ENCODE measurements around the gene NETO2. TPM values are rescaled to one million over a fixed set of nuclear protein-coding genes. Genes with fewer than 3 reads are reported as not detected.
"Not testable (repeated sequence)": the region's sequence is repeated elsewhere in the genome, so short reads cannot be mapped to it uniquely, and the experiment has no call there.

The NETO2 gene, protein sequence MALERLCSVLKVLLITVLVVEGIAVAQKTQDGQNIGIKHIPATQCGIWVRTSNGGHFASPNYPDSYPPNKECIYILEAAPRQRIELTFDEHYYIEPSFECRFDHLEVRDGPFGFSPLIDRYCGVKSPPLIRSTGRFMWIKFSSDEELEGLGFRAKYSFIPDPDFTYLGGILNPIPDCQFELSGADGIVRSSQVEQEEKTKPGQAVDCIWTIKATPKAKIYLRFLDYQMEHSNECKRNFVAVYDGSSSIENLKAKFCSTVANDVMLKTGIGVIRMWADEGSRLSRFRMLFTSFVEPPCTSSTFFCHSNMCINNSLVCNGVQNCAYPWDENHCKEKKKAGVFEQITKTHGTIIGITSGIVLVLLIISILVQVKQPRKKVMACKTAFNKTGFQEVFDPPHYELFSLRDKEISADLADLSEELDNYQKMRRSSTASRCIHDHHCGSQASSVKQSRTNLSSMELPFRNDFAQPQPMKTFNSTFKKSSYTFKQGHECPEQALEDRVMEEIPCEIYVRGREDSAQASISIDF
- 10 to 100 TPM in 1 of 2 donors, 1 to 10 TPM in 1; 3.6 to 19.0 TPM for total RNA-seq

DNA sequence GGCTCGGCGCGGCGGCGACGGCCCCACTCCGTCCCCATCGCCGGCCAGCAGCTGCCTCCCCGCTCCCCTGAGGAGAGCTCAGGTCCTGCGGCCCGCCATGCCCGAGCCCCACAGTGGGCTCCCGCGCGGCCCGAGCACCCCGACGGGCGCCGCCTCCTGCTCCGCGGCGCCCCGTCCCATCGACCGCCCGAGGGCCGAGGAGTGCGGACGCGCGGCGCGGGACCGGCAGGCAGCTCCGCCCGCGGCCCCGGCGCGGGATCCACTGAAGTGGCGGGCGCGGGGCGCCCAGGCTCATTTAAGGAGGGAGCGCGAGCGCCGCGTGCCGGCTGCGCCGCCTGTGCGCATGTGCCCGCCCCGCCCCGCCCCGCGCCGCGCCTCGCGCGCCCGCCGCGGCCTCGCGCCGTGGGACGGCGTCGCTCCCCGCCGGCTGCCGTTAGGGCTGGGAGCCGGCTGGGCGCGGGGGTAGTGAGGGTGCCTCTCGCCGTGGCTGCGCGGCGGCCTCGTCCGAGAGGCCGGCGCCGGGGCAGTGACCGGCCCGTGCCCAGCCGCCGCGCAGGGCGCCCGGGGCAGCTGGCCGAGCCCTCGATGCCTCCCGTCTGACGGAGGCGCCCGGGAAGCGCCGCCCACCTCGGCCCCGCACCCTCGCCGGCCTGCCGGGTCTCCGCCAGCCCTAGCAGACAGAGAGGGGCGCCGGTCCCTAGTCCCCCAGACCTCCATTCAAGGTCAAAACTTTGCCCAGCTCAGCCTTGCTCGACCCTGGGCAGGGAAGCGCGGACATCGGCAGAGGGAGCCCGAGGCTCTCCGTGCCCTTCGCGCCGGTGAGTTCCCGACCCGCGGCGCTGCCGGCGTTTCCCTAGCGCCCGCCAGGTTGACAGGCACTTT, at the start of gene NETO2:
Gene NETO2, minus strand, starts transcription at position 269 of the 882 bp plus-strand sequence. CDS start 333 bp downstream, outside the sequence.
- Histone ChIP-seq H3K27me3 (no peaks in the 10 kb centered on the region), H3K27ac (no peak within 1 kb of the TSS), H3K9me3 (no peaks in the 10 kb centered on the region), H3K4me1 (no peaks in the 10 kb centered on the region), H3K36me3 (no peaks in the 10 kb centered on the region), H3K4me3 (peak within 1 kb of the TSS; percentile 51), H3K9ac (ENCODE audit: low read depth in 2 of 2, low read length in 2 of 2) (peak within 1 kb of the TSS; percentile 26 to 66)
- intact Hi-C loops (cut with DNase I): loop anchor here (5.0 to 10.0 kb wide), 3 partner anchors 109 to 1013 kb away; partner anchors contain the start of gene ABCC12
- TF ChIP-seq, protein P1, sequence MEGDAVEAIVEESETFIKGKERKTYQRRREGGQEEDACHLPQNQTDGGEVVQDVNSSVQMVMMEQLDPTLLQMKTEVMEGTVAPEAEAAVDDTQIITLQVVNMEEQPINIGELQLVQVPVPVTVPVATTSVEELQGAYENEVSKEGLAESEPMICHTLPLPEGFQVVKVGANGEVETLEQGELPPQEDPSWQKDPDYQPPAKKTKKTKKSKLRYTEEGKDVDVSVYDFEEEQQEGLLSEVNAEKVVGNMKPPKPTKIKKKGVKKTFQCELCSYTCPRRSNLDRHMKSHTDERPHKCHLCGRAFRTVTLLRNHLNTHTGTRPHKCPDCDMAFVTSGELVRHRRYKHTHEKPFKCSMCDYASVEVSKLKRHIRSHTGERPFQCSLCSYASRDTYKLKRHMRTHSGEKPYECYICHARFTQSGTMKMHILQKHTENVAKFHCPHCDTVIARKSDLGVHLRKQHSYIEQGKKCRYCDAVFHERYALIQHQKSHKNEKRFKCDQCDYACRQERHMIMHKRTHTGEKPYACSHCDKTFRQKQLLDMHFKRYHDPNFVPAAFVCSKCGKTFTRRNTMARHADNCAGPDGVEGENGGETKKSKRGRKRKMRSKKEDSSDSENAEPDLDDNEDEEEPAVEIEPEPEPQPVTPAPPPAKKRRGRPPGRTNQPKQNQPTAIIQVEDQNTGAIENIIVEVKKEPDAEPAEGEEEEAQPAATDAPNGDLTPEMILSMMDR (IDR thresholded peaks at IDR 0.05): peak; percentile 31
- peak; percentile 59 for DNase-seq

DNA sequence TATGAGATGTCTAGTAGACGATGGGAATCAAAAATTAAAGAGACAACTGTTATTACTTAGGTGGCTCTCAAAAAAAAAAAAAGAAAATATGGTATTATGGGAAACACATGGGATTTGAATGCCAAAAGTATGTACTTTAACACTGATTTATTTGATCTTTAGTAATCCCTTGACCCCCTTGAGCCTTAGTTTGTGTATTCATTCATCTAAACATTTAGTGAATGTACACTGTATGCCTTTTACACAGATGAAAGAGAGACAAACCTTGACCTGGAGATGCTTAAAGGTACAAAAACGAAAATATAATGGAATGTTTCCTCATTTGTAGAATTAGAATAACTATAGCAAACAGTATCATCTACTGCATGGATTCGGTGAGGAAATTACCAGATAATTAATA, 38.6 kb upstream of the NETO2 start:
- DNase-seq: no peak

DNA sequence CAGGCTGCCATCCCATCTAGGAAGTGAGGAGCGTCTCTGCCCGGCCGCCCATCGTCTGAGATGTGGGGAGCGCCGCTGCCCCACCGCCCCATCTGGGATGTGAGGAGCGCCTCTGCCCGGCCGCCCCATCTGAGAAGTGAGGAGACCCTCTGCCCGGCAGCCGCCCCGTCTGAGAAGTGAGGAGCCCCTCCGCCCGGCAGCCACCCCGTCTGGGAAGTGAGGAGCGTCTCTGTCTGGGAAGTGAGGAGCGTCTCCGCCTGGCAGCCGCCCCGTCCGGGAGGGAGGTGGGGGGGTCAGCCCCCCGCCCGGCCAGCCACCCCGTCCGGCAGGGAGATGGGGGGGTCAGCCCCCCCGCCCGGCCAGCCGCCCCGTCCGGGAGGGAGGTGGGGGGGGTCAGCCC, 37.3 kb upstream of the NETO2 start:
- H3K27ac ChIP-seq; H3K9ac ChIP-seq (ENCODE audit: low read depth in 2 of 2, low read length in 2 of 2); H3K4me1 ChIP-seq; H3K36me3 ChIP-seq; intact Hi-C loops (cut with DNase I); H3K27me3 ChIP-seq; H3K9me3 ChIP-seq; DNase-seq; H3K4me3 ChIP-seq: not testable (repeated sequence)

More for the DNA sequence above, 38.6 kb upstream of the NETO2 start:
- H3K4me3 ChIP-seq: no peak overlapping the region
- no peaks in the 10 kb centered on the region for H3K9me3 ChIP-seq
- no peaks in the 10 kb centered on the region for H3K27me3 ChIP-seq
- no peak overlapping the region for H3K27ac ChIP-seq
- intact Hi-C loops (cut with DNase I): no loop called here
- H3K36me3 ChIP-seq: no peaks in the 10 kb centered on the region
- H3K4me1 ChIP-seq: no peaks in the 10 kb centered on the region
- H3K9ac ChIP-seq (ENCODE audit: low read depth in 2 of 2, low read length in 2 of 2): no peak overlapping the region
- TF ChIP-seq, protein P1 (IDR thresholded peaks at IDR 0.05): no peak

DNA sequence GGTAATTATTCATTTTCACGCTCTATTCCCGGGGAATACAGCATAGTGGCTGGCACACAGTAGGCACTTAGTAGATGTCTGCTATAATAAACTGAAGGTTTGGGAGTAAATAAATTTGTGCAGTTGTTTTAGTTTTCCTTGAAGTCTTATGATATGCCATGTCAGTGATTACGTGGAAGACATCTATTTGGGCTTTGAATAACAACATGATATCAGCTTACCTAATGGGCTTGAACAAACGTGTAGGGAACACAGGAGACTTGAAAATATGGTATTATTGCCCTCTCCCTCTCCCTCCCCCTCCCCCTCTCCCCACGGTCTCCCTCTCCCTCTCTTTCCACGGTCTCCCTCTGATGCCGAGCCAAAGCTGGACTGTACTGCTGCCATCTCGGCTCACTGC, 36.3 kb upstream of the NETO2 start:
- no peaks in the 10 kb centered on the region for H3K36me3 ChIP-seq
- no peaks in the 10 kb centered on the region for H3K27me3 ChIP-seq
- intact Hi-C loops (cut with DNase I): no loop called here
- TF ChIP-seq, protein P1 (IDR thresholded peaks at IDR 0.05): no peak
- no peaks in the 10 kb centered on the region for H3K4me1 ChIP-seq
- H3K9ac ChIP-seq (ENCODE audit: low read depth in 2 of 2, low read length in 2 of 2): no peak overlapping the region
- H3K4me3 ChIP-seq: no peak overlapping the region
- no peak for DNase-seq
- H3K27ac ChIP-seq: no peak overlapping the region
- no peaks in the 10 kb centered on the region for H3K9me3 ChIP-seq

DNA sequence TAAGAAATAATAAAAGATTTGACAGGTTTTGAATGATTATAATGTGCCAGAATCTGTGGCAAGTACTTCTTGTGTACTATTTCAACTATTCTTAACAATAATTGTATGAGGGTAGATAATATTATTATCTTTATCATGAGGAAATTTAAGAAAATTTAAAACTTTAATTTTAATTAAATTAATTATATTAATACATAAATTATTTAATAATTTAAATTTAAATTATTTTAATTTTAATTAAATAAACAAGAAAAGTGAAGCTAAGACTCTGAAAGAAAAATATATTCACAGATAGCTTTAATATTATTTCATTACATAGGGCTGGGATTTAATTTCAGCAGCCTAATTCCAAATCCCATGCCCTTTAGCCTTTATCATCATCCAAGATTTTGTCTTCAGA, 31.4 kb upstream of the NETO2 start:
- H3K27me3 ChIP-seq: no peaks in the 10 kb centered on the region
- no peak overlapping the region for H3K27ac ChIP-seq
- no peak overlapping the region for H3K9ac ChIP-seq (ENCODE audit: low read depth in 2 of 2, low read length in 2 of 2)
- no peak for DNase-seq
- H3K36me3 ChIP-seq: no peaks in the 10 kb centered on the region
- no peaks in the 10 kb centered on the region for H3K9me3 ChIP-seq
- no peaks in the 10 kb centered on the region for H3K4me1 ChIP-seq
- intact Hi-C loops (cut with DNase I): no loop called here
- no peak overlapping the region for H3K4me3 ChIP-seq
- TF ChIP-seq, protein P1 (IDR thresholded peaks at IDR 0.05): no peak
